Measurements from ENCODE around the gene GDF3.
"Not testable (repeated sequence)": the region's sequence is repeated elsewhere in the genome, so short reads cannot be mapped to it uniquely, and the experiment has no call there.

Gene GDF3

DNA sequence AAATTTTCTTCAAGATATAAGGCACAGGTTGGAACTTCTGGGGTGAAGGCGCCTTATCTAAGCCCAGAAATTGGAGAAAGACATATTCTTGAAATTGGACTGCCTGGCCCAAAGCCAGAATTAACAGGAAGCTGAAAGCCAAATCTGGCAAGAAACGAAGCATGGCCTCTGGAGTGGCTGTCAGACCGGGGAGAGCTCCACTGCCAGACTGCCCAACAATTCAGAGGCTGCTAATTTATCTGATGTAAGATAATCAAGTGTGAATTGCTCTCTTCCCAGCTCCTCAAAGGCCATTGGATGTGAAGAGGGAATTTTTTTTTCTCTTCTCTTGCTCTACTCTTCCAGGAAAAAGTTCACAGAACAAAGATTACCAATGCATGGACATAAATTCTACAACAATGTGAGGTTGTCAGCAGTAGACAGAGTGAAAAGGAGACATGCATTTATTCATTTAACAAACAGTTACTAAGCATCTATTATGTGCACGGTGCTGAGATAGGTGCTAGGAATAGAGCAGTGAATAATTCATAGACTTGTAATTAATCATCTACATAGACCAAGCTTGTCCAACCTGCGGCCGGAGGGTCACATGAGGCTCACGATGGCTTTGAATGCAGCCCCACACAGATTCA lies at the start of gene GDF3:
TSS of gene GDF3 (minus strand) at position 210 of the 632 bp plus-strand sequence. CDS start at position 163, 47 bp downstream.
- no peak for DNase-seq

DNA sequence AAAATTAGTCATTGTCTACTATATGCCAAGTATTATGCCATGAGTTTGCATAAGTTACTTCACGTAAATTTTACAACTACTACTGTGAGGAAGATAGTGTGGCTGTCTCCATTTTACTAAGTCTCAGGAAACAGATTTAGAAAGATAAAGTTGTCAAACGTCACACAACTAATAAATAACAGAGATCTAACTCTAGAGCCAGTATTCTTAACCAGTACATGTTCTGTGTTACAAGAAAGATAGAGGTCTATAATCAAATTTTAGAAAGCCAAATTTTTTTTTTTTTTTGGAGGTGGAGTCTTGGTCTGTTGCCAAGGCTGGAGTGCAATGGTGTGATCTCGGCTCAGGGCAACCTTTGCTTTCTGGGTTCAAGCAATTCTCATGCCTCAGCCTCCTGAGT lies 37.4 kb upstream of the GDF3 start:
- DNase-seq, result no peak

DNA sequence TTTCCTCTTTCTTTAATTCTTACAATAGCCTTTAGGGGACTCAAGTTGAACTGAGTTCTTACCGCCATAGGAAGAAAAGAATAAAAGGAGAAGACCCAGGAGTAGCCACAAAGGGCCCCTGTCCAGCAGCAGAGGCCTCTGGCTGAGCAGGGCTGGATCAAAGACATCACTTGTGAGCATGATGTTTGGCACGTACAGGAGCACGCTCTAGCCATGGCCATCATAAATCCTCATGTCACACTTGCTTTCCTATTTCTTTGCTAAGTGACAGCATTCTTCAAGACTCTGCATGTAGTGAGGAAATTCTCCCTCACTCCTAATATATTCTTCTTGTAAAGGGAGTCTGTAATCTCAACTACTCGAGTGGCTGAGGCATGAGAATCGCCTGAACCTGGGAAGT lies 35.9 kb upstream of the GDF3 start:
- no peak for DNase-seq

DNA sequence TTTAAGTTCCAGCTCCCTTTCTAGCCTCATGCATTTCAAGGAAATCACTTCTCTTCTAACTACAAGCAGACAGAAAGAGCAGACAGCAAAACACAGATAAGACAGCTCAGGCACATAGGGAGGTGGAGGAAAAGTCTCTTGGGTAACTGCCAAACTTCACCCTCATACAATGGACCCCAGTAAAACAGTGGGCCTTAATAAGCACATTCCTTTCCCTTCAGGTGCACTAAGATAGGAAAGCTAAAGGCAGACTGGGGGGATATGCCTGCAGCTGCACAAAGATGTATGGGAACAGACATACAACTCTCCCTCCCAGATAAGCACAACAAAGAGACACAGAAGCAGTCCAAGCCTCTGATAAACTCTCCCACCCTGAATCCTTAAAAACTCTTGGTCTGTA lies 35.4 kb upstream of the GDF3 start:
- DNase-seq, result not testable (repeated sequence)

DNA sequence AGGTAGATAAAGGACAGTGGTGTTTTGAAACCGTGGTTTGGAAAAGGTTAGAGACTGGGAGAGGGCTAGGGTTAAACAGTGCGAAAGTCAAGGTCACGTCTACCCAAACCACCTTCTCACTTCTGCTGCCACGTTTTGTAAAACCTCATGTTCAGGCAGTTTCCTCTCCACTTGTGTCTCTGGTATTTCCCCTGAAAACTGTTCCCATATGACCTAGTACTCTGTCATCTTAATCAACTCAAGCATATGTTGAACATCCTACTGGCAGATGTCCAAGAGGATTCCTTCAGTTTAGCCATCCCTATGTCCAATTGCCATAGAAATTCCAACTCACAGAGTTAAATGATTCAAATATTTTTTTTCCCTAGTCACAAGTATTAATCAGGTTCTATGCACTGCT lies 34.2 kb upstream of the GDF3 start:
- no peak for DNase-seq

DNA sequence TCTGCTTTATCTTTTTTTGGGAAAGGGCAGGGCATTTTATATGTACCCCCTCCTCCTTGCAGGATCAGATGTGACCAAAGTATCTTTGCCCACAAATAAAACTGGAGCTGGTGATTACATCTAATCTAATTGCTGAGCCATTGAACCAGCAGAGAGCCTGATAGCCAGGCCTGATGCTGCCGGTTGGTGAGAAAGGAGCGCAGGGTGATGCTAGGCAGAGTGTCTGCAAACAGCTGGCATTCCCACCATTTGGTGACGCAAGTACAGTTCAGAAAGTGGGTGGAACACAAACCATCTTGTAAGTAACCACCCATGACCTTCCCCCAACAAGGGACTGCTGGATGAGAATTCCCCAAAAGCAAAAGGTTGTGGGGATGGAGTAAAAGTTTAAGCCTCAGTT lies 28.4 kb upstream of the GDF3 start:
- DNase-seq, result no peak

DNA sequence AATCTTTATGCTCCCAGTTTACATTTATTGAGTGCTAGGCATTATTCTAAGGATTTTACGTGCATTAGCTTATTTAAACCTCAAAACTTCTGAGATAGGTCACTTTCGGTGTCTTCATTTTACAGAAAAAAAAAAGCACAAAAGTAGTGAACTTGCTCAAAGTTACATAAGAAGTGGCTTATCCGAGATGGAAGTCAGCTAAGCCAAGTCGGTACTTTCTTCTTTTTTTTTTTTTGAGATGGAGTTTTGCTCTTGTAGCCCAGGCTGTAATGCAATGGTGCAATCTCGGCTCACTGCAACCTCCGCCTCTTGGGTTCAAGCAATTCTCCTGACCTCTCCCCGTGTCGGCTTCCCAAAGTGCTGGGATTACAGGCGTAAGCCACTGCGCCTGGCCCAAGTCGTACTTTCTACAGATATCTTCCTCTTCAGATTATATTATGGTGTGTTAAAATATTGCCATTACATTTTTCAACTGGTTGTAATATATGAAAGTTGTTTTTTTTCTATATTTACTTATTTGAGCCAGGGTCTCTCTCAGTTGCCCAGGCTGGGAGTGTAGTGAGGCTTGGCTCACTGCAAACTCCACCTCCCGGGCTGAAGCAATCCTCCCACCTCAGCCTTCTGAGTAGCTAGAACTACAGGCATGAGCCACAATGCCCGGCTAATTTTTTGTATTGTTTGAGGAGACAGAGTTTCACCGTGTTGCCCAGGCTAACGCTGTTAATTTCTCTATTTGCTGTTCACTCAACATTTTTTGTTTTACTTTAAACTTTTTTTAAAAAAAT lies 24.6 kb upstream of the GDF3 start:
- no peak for DNase-seq

DNA sequence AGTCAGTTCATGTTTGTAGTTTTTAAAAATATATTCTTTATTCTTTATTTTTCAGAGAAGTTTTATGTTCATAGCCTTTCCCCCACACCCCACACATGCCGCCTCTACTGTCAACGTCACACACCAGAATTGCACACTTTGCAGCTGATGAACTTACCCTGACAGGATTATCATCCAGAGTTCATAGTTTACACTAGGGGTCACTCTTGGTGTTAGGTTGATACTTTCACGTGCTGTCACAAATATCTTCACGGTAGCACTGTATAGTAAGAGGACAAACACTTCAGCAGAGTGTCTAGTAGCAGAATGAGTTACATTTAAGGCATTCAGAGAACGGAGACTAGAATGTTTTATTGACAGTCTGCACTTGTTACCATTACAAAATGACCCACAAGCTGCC lies 20.8 kb upstream of the GDF3 start:
- no peak for DNase-seq

DNA sequence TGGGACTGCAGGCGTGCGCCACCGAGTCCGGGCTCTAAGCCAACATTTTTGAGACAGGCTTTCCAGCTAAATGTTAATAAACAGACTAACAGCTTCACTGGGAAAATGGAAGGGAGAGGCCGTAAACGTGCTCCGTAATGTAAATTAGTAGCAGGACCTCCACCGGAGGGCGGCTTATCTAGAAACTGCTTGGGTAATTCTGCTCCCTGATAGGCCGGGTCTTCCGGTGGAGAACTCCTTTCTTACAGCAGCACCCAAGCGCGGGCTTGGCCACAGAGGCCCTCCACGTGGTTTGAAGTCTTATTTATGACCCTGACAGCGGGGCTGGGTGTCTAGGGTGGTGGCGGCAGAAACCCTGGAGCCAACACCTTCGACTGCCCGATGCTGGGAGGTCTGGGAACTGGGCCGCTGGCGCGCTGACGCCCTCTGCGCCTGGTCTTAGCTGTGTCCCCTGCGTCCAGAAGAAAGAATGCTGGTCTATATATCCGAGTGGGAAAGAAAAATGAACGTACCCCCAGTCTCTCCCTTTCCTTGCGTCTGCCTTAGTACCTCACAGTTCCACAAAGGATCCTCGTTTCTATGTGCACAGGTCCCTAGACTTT lies 17.4 kb upstream of the GDF3 start:
- no peak for DNase-seq

DNA sequence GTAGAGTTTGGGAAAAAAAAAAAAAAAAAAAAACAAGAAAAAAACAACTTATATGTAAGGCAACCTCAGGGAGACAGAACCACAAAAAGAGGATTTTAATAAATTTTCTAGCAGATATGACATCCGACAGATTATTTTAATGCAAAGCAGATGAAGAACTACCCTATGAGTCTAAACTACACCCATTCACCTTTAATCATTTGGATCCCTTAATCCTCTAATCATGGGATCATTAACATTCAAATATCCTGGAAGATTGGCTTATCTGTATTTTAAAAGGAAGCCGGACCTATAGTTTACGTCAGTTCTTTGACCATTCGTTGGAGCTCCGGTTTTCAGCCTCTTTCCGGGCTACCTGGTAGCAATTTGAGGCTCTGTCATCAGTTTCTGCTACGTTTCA lies 15.6 kb upstream of the GDF3 start, which contains the start of gene DPPA3:
TSS of gene DPPA3 (plus strand) at position 301 of the 400 bp plus-strand sequence. CDS start 138 bp downstream, outside the sequence.
- no peak for DNase-seq

DNA sequence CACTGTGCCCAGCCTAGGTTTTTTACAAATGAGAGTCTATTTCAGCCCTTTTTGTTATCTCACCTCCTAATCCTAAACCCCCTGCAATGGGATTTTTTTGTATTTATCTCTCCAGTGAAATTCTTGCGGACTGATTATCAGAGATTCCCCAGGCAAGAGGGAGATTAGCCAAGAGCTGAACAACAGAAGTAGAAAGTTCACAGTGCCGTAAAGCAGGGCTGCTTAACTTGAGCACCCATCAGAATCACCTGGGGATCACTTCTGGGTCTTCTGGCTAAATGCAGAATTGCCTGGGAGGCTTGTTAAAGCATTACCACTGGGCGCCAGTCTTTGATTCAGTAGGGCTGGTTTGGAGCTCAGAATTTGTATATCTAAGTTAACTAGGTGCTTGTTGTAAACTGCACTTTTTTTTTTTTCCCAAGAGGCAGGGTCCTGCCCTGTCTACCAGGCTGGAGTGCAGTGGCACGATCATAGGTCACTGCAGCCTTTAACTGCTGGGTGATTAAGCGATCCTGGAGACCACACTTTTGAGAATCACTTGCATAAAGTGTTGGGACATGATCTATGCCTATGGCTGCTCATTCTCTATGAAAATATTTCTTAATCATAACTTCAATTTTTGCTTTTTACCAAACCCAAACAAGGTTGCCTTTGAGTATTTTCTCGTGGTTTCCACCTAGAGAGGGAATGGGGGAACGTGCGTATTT lies 14.5 kb upstream of the GDF3 start:
- DNase-seq, result no peak

DNA sequence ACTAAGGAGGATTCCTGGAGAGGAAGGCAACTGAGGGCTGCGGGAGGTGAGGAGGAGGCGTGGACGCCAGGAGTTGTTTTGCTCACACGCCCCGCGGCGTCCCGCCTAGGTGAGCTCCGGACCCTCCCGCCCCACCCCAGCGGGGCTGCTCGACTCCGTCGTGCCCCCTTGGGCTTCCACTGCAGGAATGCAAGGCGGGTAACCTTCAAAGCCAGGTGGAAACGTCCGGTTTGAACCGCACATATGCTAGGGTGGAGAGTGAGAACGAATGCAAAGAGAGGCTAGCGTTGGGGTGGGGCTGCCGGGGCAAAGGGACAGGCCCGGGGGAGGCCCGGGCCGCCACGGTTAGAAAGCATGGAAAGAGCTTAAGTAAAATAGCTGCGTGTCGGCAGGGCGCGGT lies 10.3 kb upstream of the GDF3 start:
- peak in 1 of 51 donors; percentile 1 for DNase-seq

DNA sequence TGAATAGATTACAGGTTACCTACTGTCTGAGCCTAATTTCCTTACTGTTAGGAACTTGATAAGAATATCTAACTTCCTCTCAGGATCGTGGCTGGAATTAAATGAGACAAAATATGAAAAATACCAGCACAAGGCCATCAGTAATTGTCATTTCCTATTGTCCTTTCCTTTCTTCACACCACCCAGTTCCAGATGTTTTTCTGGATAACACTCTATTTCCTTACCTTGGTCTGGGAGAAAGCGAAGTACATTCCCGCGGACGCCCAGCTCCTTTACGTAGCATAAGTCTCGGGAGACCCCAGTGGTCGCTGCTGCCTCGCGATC lies 376 bp downstream of the GDF3 start:
- no peak for DNase-seq

DNA sequence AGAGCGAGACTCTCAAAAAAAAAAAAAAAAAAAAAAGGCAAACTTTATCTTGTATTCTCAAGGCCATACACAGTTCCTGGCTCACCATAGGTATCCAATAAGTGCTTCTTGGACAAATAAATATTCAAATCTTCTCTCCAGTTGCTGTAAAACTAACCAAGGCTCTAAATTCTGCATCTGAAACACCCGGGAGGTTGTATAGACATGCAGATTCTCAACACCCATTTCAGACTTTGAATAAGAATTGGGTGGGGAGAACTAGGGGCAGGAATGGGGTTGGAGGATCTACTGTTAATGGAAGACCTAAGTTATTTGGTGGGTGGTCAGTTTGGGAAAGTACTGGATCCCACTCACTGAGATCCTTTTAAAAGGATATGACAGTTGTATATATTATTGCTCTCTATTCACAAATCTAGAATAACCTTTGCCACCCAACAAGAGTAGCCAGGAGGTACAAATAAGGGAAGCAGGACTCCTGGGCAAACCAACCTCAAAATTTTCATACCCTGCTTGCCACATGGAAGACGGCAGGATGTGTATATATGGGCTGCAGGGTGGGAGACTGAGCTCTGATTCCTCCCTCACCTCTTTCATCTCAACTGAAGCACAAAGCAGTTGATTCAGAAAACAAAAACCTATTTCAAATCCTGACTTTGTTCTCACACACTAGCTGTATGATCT lies 879 bp downstream of the GDF3 start:
- no peak for DNase-seq

DNA sequence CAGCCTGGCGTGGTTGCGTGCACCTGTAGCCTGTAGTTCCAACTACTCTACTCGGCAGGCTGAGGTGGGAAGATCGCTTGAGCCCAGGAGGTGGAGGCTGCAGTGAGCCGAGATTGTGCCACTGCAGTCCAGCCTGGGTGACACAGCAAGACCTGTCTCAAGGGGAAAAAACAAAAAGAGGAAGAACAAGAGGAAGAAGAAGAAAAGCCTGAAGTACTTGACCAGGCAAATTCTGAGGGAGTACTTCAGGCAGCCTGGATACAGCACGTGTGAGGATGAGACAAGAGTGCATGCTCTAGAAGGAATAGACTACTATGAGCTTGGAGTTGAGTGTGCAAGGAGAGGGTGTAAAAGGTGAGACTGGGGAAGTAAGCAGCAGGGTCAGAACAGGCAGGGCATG lies 1.8 kb downstream of the GDF3 start:
- no peak for DNase-seq

DNA sequence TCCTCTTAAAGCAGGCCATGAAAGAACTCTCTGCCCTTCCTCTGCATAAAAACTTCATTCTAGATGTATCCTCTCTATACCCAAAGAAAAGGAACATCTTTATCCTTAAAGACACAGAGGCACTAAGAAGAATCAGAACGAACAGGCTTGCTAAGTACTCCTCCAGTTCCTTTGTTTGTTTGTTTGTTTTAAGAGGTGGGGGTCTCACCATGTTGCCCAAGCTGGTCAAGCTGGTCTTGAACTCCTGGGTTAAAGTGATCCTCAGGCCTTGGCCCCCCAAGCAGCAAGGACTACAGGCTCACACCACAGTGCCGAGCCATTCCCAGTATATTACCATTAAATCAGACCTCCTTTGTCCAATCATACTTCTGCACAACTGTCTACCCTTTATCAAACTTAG lies 14.0 kb downstream of the GDF3 start:
- DNase-seq, result no peak

DNA sequence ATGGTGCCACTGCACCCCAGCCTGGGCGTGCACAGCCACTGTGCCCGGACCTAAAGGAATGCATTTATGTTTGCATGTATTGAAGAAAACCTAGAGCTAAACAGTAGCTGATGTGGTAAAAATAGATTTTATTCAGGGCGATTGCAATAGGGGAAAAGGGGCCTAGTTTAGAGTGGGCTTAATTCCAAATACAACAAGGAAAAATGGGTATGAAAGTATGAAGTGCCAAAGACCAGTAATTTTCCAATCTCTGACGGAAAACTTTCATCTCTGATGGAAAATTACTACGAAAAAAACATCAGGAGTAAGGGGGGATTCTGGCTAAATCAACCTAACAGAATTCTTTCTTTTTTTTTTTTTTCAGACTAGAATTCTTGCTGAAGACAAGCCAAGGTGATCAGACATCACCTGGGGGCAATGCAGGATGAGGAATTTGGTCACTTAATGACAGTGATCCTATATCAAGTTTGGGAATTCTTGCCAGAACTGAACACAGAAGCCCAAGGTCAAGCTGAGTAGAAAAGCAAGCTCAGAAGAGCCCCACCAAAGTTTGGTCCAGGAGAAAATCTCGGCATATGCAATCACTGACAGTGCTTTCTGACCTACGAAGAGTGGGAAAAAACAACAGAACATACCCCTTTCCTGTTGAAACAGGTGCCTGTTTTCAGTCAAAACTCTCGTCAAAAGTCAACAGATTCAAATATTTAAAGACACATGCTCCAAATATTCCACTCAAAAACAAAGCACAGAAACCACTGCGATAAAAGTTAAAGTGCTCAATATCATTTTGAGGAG lies 16.1 kb downstream of the GDF3 start:
- DNase-seq, result no peak

DNA sequence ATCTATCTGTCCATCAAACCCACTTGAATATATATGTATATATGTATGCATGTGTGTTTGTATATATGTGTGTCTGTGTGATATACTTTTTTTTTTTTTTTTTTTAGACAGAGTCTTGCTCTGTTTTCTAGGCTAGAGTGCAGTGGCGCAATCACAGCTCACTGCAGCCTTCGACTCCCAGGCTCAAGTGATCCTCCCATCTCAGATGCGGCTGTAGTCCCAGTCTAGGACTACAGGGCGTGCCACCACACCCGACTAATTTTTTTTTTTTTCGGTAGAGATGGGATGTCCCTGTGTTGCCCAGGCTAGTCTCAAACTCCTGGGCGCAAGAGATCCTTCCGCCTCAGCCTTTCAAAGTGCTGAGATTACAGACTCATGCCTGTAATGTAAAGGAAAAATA lies 16.8 kb downstream of the GDF3 start:
- no peak for DNase-seq

DNA sequence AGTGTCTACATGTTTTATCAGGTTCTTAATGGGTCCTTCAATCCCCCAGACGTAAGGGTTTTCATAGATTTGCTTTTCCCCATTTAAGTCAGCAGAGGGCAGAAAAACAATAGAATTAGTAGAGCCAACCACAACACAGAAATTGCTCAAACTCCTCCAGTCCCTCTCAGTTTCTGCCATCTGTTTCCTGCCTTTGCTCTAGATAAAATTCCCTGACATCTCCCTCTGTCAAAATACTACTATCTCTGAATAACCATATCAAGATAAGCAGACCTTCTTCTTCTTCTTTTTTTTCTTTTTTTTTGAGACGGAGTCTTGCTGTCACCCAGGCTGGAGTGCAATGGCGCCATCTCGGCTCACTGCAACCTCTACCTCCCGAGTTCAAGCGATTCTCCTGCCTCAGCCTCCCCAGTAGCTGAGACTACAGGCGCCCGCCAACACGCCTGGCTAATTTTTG lies 18.1 kb downstream of the GDF3 start:
- not testable (repeated sequence) for DNase-seq

DNA sequence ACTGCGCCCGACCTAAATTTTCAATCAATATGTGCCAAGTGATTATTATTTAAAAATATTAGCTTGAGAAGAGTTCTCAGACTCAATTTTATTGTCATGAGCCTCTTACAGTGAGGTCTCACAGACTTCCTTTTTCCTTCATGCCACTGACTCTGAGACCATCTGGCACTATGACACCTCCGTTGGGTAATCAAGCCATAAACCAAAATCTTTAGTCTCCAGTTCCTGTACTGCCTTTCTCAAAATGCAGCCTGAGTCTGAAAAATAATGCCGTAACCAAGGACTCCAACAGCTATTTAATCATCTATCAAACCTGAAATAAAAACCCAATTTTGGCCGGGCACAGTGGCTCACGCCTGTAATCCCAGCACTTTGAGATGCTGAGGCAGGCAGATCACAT lies 20.1 kb downstream of the GDF3 start:
- not testable (repeated sequence) for DNase-seq

DNA sequence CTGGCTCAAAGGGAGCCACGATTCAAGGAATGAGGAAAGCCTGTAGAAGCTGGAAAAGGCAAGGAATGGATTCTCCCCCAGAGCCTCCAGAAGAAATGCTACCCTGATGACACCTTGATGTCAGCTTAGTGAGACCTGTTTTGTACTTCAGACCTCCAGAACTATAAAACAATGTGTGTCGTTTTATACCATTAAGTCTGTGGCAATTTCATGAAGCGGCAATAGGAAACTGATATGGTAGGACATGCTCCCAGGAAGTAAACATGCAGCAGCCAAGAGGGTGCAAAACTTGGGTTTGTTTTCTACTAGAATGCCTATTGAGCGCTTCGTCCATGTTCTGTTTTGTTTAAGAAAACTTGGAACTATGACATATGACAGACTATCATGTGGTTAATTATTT lies 27.4 kb downstream of the GDF3 start:
- no peak for DNase-seq

Measured in hypothalamus (tissue), 51 donors.